ENCODE results near the gene STAT3. TPM values are rescaled to one million over a fixed set of nuclear protein-coding genes. Genes with fewer than 3 reads are reported as not detected.

STAT3 gene
- polyA plus RNA-seq, 1 experiment, result 74.4 TPM

DNA sequence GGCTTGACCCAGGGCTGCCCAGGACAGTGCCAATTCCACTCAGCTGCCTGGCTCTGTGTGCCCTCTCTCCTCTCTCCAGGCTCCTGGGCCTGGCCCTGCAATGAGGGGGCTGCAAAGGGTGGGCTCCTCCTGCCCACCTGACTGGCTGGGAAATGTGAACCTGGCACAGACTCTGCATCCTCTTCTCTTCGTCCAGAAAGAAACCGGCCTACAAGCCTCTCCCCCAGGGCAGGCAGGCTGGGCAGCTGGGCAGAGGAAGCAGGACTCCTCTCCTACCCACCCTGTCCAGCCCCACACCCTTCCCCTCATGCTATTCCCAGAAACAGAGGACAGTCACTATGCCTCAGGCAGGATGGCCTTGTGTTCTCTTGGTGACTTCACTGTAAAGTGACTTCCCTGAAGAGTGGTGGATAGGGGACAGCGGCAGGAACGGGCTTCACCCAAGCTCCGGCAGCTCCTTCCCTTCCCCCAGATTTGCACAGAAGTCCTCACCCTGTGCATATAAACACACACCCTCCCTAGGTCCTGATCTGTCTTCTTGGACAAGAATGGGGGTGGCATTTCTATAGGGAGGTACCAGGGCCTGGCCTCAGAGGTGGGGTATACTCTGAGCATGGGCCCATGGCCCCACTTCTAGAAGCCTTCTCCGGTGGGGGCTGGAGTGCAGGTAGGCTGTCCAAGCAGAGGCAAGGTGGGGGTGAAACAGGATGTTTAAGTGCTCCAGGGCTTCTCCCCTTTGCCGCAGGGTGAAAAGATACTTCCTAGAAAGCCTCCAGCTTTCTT, 104.8 kb downstream of the STAT3 start:
- Histone ChIP-seq H3K4me3 (ENCODE audit: low read depth, low read length) (no peak overlapping the region), H3K27me3 (ENCODE audit: control insufficient read depth, insufficient read depth, low read length) (no peaks in the 10 kb centered on the region), H3K36me3 (ENCODE audit: control insufficient read depth, insufficient read depth, low read length) (no peaks in the 10 kb centered on the region)
- ChIA-PET POLR2A (interaction anchor here (0.6 kb wide), 1 partner anchor 380 kb away, joined by 5 read pairs; no protein-coding TSS in a partner anchor), CTCF (interaction anchor here (1.8 kb wide), 1 partner anchor 10 kb away, joined by 4 read pairs; no protein-coding TSS in a partner anchor)
- DNase-seq (ENCODE audit: low read depth), result no peak
- TF ChIP-seq, protein P1, sequence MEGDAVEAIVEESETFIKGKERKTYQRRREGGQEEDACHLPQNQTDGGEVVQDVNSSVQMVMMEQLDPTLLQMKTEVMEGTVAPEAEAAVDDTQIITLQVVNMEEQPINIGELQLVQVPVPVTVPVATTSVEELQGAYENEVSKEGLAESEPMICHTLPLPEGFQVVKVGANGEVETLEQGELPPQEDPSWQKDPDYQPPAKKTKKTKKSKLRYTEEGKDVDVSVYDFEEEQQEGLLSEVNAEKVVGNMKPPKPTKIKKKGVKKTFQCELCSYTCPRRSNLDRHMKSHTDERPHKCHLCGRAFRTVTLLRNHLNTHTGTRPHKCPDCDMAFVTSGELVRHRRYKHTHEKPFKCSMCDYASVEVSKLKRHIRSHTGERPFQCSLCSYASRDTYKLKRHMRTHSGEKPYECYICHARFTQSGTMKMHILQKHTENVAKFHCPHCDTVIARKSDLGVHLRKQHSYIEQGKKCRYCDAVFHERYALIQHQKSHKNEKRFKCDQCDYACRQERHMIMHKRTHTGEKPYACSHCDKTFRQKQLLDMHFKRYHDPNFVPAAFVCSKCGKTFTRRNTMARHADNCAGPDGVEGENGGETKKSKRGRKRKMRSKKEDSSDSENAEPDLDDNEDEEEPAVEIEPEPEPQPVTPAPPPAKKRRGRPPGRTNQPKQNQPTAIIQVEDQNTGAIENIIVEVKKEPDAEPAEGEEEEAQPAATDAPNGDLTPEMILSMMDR (IDR thresholded peaks at IDR 0.05; ENCODE audit: insufficient read depth, low read depth, low read length), result no peak

DNA sequence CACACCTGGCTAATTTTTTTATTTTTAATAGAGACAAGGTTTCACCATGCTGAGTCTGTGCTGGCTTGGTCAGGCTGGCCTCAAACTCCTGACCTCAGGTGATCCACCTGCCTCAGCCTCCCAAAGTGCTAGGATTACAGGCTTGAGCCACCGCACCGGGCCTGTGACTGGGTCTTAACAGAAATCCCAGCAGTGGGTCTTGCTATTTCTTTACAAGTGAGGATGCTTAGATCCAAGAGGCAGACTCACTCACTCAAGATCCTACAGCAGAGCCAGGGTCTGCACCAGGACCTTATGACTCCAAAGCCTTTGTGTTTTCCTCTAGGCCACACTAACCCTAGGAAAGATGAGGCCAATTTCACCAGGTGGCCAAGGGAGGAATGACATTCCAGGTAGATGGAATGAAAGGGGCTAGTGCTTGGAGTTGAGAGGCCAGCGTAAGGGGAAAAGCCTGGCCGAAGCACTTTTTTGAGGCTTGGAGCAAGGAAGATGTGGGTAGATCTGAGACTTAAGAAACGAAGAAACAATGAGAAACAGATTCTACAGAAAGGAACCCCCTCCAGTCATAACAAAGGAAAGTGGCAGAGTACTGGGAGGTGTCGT, 105.7 kb downstream of the STAT3 start:
- no peak overlapping the region for H3K4me3 ChIP-seq (ENCODE audit: low read depth, low read length)
- no peaks in the 10 kb centered on the region for H3K36me3 ChIP-seq (ENCODE audit: control insufficient read depth, insufficient read depth, low read length)
- TF ChIP-seq, protein P1 (IDR thresholded peaks at IDR 0.05; ENCODE audit: insufficient read depth, low read depth, low read length), result no peak
- ChIA-PET POLR2A (no interaction called here), CTCF (interaction anchor here (1.1 kb wide), 1 partner anchor 29 kb away, joined by 3 read pairs; no protein-coding TSS in a partner anchor)
- no peak for DNase-seq (ENCODE audit: low read depth)
- no peaks in the 10 kb centered on the region for H3K27me3 ChIP-seq (ENCODE audit: control insufficient read depth, insufficient read depth, low read length)

DNA sequence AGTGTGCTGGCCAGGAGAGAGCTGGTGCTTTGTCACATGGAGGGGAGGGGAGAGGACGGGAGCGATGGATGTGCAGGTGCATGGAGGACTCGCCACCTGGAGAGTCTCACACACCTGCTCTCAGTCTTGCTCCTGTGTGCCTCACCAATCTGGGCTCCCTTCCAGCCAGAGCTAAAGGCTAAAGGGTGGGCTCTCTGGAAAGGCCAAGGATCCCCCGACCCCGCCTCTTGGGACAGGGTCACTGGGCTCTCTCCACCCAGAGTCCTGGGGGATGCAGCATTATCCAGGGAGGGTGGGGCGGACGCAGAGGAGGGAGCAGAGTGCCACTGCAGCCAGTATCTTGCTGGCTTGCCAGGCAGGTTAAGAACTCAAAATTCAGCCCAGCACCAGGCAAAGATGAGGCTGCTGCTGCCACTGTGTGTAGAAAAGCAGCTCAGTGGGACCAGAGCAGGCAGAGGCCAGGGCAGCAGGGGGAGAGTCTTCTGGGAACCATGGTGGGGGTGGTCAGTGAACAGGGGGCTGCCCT, 106.6 kb downstream of the STAT3 start:
- Histone ChIP-seq H3K36me3 (ENCODE audit: control insufficient read depth, insufficient read depth, low read length) (no peaks in the 10 kb centered on the region), H3K27me3 (ENCODE audit: control insufficient read depth, insufficient read depth, low read length) (no peaks in the 10 kb centered on the region), H3K4me3 (ENCODE audit: low read depth, low read length) (no peak overlapping the region)
- ChIA-PET POLR2A (no interaction called here), CTCF (interaction anchor here (0.6 to 1.1 kb wide), 2 partner anchors 30 to 140 kb away, joined by 3 to 4 read pairs; no protein-coding TSS in a partner anchor)
- DNase-seq (ENCODE audit: low read depth), result no peak
- TF ChIP-seq, protein P1 (IDR thresholded peaks at IDR 0.05; ENCODE audit: insufficient read depth, low read depth, low read length), result no peak

DNA sequence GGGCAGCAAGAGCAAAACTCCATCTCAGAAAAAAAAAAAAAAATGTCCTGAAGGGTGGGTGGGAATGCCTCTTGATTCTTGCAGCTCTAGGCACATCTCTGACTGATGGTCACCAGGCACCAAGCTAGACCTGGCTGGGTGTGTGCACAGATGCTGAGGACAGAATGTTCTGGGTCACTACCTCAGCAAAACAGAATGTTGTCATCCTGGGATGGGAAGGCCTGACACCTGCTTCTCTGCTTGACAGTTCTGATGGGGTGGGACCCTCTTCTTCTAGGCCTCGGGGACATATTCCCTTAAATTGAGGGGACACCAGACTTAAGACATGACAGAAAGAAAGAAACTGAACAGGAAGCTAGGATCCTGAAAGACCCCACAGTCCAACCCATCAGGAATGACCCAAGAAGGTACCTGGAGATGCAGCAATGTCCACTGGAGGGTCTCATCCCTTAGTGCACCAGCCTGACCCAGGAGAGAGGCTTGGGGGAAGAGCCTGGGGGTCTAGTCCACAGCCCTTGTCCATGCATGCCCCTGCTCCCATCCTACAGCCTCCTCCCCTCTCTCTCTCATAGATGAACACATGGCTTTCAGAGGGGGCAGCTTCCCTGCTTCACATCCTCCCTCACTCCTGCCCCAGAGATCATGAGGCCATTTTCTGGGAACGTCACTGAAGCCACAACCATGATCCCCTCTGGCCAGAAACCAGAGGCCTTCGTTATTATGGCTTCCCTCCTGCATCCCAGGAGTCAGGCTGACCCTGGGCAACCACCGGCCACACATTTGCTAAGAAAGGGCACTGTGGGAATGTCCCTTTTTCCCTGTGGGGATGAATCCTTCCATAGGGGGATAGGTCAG, 108.2 kb downstream of the STAT3 start:
- ChIA-PET POLR2A (no interaction called here), CTCF (interaction anchor here (0.6 to 0.7 kb wide), 2 partner anchors 17 to 39 kb away, joined by 4 to 5 read pairs; no protein-coding TSS in a partner anchor)
- Histone ChIP-seq H3K36me3 (ENCODE audit: control insufficient read depth, insufficient read depth, low read length) (no peaks in the 10 kb centered on the region), H3K4me3 (ENCODE audit: low read depth, low read length) (no peak overlapping the region), H3K27me3 (ENCODE audit: control insufficient read depth, insufficient read depth, low read length) (no peaks in the 10 kb centered on the region)
- no peak for DNase-seq (ENCODE audit: low read depth)
- TF ChIP-seq, protein P1 (IDR thresholded peaks at IDR 0.05; ENCODE audit: insufficient read depth, low read depth, low read length), result no peak

Measured in BJ (cell line).